ENCODE measurements around the gene DOK5.

DOK5 gene

DNA sequence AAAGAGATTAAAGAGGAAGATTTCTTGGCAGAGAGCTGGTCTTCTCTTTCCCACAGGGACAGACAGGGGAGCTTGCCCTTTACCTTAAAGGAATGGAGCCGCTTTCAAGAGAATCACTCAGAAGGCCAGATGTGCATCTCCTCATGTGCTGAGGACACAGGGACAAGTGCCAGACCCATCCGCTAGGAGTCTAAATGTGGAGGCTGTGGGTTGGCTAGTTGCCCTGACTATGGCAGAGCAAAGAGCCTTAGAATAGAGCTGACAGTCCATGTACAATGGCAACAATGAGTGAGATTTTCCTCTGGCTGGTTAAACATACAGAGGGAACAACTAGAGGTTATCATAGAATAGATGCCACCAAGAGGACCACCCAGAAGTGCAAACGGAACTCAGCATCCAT lies 7.3 kb upstream of the DOK5 start:
- no peak overlapping the region for H3K4me3 ChIP-seq (replicated peaks; ENCODE audit: low read depth, low read length)
- TF ChIP-seq, protein P1, sequence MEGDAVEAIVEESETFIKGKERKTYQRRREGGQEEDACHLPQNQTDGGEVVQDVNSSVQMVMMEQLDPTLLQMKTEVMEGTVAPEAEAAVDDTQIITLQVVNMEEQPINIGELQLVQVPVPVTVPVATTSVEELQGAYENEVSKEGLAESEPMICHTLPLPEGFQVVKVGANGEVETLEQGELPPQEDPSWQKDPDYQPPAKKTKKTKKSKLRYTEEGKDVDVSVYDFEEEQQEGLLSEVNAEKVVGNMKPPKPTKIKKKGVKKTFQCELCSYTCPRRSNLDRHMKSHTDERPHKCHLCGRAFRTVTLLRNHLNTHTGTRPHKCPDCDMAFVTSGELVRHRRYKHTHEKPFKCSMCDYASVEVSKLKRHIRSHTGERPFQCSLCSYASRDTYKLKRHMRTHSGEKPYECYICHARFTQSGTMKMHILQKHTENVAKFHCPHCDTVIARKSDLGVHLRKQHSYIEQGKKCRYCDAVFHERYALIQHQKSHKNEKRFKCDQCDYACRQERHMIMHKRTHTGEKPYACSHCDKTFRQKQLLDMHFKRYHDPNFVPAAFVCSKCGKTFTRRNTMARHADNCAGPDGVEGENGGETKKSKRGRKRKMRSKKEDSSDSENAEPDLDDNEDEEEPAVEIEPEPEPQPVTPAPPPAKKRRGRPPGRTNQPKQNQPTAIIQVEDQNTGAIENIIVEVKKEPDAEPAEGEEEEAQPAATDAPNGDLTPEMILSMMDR (IDR thresholded peaks at IDR 0.05; ENCODE audit: low read depth, low read length, missing control alignments), result no peak
- no peak for DNase-seq (ENCODE audit: extremely low read depth, low read depth)

DNA sequence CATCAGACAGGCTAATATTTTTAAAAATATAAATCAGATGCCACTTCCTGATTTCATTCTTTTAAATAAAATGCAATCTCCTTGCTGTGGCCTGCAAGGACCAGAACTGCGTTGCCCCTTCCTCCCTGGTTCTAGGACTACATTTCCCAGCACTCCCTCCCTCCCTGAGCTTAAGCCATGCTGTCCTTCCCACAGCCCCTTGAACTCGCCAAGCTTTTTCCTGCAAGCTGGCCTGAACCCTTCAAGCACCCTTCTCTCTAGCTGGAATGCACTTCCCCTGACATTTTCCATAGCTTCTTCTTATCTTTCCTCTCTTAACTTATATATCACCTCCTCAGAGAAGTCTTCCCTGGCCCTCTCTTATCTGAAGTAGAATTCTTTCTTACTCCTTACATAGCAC lies 6.1 kb upstream of the DOK5 start:
- no peak overlapping the region for H3K4me3 ChIP-seq (replicated peaks; ENCODE audit: low read depth, low read length)
- TF ChIP-seq, protein P1 (IDR thresholded peaks at IDR 0.05; ENCODE audit: low read depth, low read length, missing control alignments), result no peak
- DNase-seq (ENCODE audit: extremely low read depth, low read depth), result no peak

DNA sequence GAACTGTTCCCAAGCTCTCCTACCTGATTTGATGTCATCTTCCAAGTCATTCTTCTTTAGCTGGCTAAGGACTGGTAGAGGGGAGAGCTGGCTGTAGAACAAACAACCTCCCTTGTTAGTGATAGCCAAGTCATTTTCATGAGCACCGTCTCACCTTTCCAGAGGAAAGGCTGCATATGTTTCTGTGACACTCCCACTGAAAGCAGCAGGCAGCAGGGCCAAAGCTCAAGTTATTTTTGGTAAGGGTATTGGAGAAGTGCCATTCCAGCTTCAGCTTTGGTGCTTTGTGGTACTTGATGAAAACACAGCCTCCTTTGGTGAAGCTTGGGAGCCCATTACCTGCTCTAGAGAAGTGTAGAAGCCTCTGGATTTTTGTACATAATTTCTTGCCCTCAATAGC lies 5.4 kb upstream of the DOK5 start:
- H3K4me3 ChIP-seq (replicated peaks; ENCODE audit: low read depth, low read length), result no peak overlapping the region
- TF ChIP-seq, protein P1 (IDR thresholded peaks at IDR 0.05; ENCODE audit: low read depth, low read length, missing control alignments), result no peak
- no peak for DNase-seq (ENCODE audit: extremely low read depth, low read depth)

DNA sequence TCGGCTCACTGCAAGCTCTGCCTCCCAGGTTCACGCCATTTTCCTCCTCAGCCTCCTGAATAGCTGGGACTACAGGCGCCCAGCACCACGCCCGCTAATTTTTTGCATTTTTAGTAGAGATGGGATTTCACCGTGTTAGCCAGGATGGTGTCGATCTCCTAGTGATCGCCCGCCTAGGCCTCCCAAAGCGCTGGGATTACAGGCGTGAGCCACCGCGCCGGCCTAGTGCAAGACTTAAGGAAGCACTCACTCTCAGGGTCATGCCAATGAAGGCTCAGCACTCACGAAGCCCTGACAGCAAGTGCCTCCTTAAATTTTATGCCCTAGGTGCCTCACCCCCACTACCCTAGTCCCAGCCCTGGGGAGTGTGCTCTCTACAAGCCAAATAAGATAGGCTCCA lies 4.7 kb upstream of the DOK5 start:
- TF ChIP-seq, protein P1 (IDR thresholded peaks at IDR 0.05; ENCODE audit: low read depth, low read length, missing control alignments), result no peak
- DNase-seq (ENCODE audit: extremely low read depth, low read depth), result no peak
- no peak overlapping the region for H3K4me3 ChIP-seq (replicated peaks; ENCODE audit: low read depth, low read length)

DNA sequence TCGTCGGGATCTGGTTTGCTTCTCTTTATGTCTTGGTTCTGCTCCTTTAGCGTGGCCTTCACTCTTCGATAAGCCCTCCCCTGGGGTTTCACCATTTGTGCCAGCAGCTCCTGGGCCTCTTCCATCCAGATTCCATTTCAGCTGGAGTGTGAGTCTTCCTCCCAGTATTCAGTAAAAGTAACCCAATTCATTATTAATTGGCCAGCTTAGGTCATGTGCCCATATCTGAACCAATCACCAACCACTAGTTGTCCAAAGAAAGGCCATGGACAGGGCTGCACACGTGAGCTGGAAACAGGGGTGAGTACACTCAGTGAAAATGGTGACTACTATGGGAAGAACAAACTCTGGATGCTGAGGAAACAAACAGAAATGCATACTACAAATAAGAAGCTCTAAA lies 2.8 kb upstream of the DOK5 start:
- H3K4me3 ChIP-seq (replicated peaks; ENCODE audit: low read depth, low read length), result no peak overlapping the region
- TF ChIP-seq, protein P1 (IDR thresholded peaks at IDR 0.05; ENCODE audit: low read depth, low read length, missing control alignments), result no peak
- DNase-seq (ENCODE audit: extremely low read depth, low read depth), result no peak

DNA sequence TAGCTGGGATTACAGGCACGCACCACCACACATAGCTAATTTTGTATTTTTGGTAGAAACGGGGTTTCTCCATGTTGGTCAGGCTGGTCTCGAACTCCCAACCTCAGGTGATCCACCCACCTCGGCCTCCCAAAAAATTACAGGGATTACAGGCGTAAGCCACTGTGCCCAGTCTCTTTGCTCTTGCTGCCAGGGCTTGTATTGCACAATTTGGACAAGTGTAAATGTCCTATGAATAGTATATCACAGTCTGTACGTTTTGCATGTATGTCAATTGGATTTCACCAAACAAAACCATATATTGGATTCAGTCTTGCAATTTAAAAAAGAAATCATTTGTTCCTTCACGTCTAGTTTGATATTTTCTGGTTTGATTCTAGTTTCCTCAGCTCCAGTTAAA lies 2.1 kb upstream of the DOK5 start:
- H3K4me3 ChIP-seq (replicated peaks; ENCODE audit: low read depth, low read length), result no peak overlapping the region
- TF ChIP-seq, protein P1 (IDR thresholded peaks at IDR 0.05; ENCODE audit: low read depth, low read length, missing control alignments), result no peak
- DNase-seq (ENCODE audit: extremely low read depth, low read depth), result no peak

DNA sequence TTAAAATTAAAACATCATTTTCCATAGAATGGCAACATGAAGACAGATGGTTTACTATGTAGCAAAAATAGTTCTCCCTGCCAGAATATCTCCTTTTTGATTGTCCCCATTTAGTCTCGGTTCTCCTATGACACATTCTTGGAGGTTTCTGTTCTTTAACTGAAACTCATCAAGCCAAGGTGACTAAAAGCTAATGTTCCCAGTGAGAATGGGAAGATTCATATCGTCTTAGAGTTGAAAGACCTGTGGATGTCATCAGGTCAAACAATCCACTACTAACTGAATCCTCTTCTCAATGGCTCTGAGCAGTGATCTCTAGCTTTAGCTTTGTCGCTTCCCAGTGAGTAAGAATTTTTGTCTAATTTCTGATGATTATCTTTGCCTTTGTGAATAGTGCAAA lies 1.3 kb upstream of the DOK5 start:
- no peak for DNase-seq (ENCODE audit: extremely low read depth, low read depth)
- no peak overlapping the region for H3K4me3 ChIP-seq (replicated peaks; ENCODE audit: low read depth, low read length)
- TF ChIP-seq, protein P1 (IDR thresholded peaks at IDR 0.05; ENCODE audit: low read depth, low read length, missing control alignments), result no peak

Measured in HFF-Myc (cell line).